ENCODE results near the gene CNGA4.

CNGA4 gene

DNA sequence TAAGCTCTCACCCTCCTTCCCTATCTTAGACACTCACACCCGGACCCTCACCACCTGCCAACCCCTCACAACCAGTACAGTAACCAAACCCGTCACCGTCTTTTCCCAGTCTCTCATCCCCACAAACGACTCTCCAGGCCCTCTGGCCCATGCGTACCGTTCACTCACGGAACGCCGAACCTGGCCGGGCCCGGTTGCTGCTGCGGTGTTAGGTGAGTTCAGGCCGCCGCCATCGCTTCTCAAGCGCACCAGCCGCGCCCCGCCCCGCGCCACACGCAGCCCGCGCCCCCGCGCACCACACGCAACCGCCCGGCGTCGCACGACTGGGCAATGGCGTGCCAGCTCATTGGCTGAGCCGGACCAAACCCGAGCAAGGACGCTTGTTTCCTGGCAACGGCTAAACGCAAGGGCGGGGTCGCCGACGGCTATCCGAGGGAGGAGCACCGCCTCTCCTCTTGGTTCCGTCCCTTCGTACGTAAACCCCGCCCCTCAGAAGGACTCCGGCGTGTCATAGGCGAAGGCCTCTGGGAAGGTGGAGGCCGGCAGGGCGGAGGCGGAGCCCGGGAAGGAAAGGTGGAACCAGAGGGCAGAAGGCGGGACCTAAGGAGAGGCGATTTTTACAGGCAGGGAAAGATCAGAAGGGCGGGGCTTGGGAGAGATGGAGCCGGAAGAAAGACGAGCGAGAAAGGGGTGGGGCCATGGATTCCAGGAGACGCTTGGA, 4.3 kb upstream of the CNGA4 start, which contains the start of gene FHIP1B:
Gene FHIP1B, minus strand, starts transcription at position 250 of the 721 bp plus-strand sequence. CDS start 10,120 bp downstream, outside the sequence.
- peak within 1 kb of the TSS; percentile 94 for H3K4me3 ChIP-seq (ENCODE audit: low read depth, low read length)
- peak; percentile 100 for DNase-seq (ENCODE audit: low read depth)
- no peak for TF ChIP-seq CTCF (IDR thresholded peaks at IDR 0.05; ENCODE audit: insufficient read depth, low read depth, low read length, missing control alignments)

- no peak for TF ChIP-seq CTCF (IDR thresholded peaks at IDR 0.05; ENCODE audit: insufficient read depth, low read depth, low read length, missing control alignments)
- DNase-seq (ENCODE audit: low read depth) = no peak
- H3K4me3 ChIP-seq (ENCODE audit: low read depth, low read length) = no peak overlapping the region
Measured at GRCh38 chr11:6237266-6237665, 1.6 kb upstream of the CNGA4 start.

- TF ChIP-seq CTCF (IDR thresholded peaks at IDR 0.05; ENCODE audit: insufficient read depth, low read depth, low read length, missing control alignments) = no peak
- no peak for DNase-seq (ENCODE audit: low read depth)
Measured at GRCh38 chr11:6237761-6238302, 1.1 kb upstream of the CNGA4 start.

GRCh38 chr11:6240139-6240538, 1.2 kb downstream of the CNGA4 start:
- H3K4me3 ChIP-seq (ENCODE audit: low read depth, low read length) = no peak overlapping the region
- no peak for DNase-seq (ENCODE audit: low read depth)
- no peak for TF ChIP-seq CTCF (IDR thresholded peaks at IDR 0.05; ENCODE audit: insufficient read depth, low read depth, low read length, missing control alignments)

More at GRCh38 chr11:6237761-6238302, 1.1 kb upstream of the CNGA4 start:
- H3K4me3 ChIP-seq (ENCODE audit: low read depth, low read length) = no peak overlapping the region

DNA sequence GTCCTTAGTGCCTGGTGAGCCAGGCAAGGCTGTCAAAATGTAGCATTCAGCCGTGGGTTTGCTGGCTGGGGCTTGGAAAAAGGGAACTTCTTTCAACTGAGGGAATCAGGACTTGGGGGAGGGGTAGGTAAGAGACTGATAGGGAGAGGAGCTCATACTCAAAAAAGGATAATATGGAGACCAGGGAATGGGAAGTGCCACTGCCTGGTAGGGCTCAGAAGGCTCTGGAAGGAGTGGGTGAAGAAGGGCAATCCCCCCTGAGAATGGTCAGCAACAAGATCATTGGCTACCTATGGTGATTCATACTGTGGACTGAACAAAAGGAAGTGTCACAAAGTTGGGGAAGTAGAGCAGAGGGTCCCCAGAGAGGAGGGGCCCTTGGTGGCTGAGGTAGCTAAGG, 1.9 kb downstream of the CNGA4 start:
- no peak for TF ChIP-seq CTCF (IDR thresholded peaks at IDR 0.05; ENCODE audit: insufficient read depth, low read depth, low read length, missing control alignments)
- no peak overlapping the region for H3K4me3 ChIP-seq (ENCODE audit: low read depth, low read length)
- no peak for DNase-seq (ENCODE audit: low read depth)

GRCh38 chr11:6241316-6241715, 2.4 kb downstream of the CNGA4 start:
- no peak overlapping the region for H3K4me3 ChIP-seq (ENCODE audit: low read depth, low read length)
- no peak for TF ChIP-seq CTCF (IDR thresholded peaks at IDR 0.05; ENCODE audit: insufficient read depth, low read depth, low read length, missing control alignments)
- DNase-seq (ENCODE audit: low read depth) = no peak

All from GM12865 (cell line).